ENCODE measurements around the gene SLCO4A1. TPM values are rescaled to one million over a fixed set of nuclear protein-coding genes. Genes with fewer than 3 reads are reported as not detected.

The SLCO4A1 gene
- total and polyA plus RNA-seq, 2 experiments from 2014 or later = 0.15 to 1.0 TPM

GRCh38 chr20:62694868-62695267, 52.6 kb downstream of the SLCO4A1 start:
- Histone ChIP-seq H3K4me1 (ENCODE audit: low read depth) (no peaks in the 10 kb centered on the region), H3K36me3 (no peaks in the 10 kb centered on the region), H3K9me3 (ENCODE audit: low read depth) (no peaks in the 10 kb centered on the region), H3K4me3 (no peak overlapping the region), H3K27ac (no peak overlapping the region), H3K27me3 (no peaks in the 10 kb centered on the region)
- TF ChIP-seq CTCF (IDR thresholded peaks at IDR 0.05; ENCODE audit: low read depth, low read length) = no peak
- no peak for DNase-seq (ENCODE audit: low read depth in 1 of 2, low spot score in 1 of 2)

- DNase-seq (ENCODE audit: low read depth in 1 of 2, low spot score in 1 of 2) = no peak
- Histone ChIP-seq H3K27me3 (no peaks in the 10 kb centered on the region), H3K4me1 (ENCODE audit: low read depth) (no peaks in the 10 kb centered on the region), H3K9me3 (ENCODE audit: low read depth) (no peaks in the 10 kb centered on the region), H3K36me3 (no peaks in the 10 kb centered on the region), H3K4me3 (no peak overlapping the region), H3K27ac (no peak overlapping the region)
- no peak for TF ChIP-seq CTCF (IDR thresholded peaks at IDR 0.05; ENCODE audit: low read depth, low read length)
Measured at GRCh38 chr20:62695448-62696414, 53.4 kb downstream of the SLCO4A1 start.

- H3K27ac ChIP-seq = no peak overlapping the region
- H3K4me3 ChIP-seq = no peak overlapping the region
- H3K9me3 ChIP-seq (ENCODE audit: low read depth) = no peaks in the 10 kb centered on the region
- no peaks in the 10 kb centered on the region for H3K4me1 ChIP-seq (ENCODE audit: low read depth)
- no peaks in the 10 kb centered on the region for H3K36me3 ChIP-seq
- DNase-seq (ENCODE audit: low read depth in 1 of 2, low spot score in 1 of 2) = no peak
- TF ChIP-seq CTCF (IDR thresholded peaks at IDR 0.05; ENCODE audit: low read depth, low read length) = no peak
- no peaks in the 10 kb centered on the region for H3K27me3 ChIP-seq
Measured at GRCh38 chr20:62696434-62696957, 54.2 kb downstream of the SLCO4A1 start.

- no peak for DNase-seq (ENCODE audit: low read depth in 1 of 2, low spot score in 1 of 2)
- Histone ChIP-seq H3K4me1 (ENCODE audit: low read depth) (no peaks in the 10 kb centered on the region), H3K9me3 (ENCODE audit: low read depth) (no peaks in the 10 kb centered on the region), H3K4me3 (no peak overlapping the region), H3K27ac (no peak overlapping the region), H3K36me3 (no peaks in the 10 kb centered on the region), H3K27me3 (no peaks in the 10 kb centered on the region)
- TF ChIP-seq CTCF (IDR thresholded peaks at IDR 0.05; ENCODE audit: low read depth, low read length) = no peak
Measured at GRCh38 chr20:62696989-62697388, 54.7 kb downstream of the SLCO4A1 start.

GRCh38 chr20:62697468-62697912, 55.2 kb downstream of the SLCO4A1 start:
- no peaks in the 10 kb centered on the region for H3K4me1 ChIP-seq (ENCODE audit: low read depth)
- no peak for TF ChIP-seq CTCF (IDR thresholded peaks at IDR 0.05; ENCODE audit: low read depth, low read length)
- H3K27ac ChIP-seq = no peak overlapping the region
- no peaks in the 10 kb centered on the region for H3K27me3 ChIP-seq
- H3K36me3 ChIP-seq = no peaks in the 10 kb centered on the region
- DNase-seq (ENCODE audit: low read depth in 1 of 2, low spot score in 1 of 2) = no peak
- no peak overlapping the region for H3K4me3 ChIP-seq
- no peaks in the 10 kb centered on the region for H3K9me3 ChIP-seq (ENCODE audit: low read depth)

All from cardiac muscle cell (in vitro differentiated cells and primary cell).